ENCODE data around the gene HAO1. TPM values are rescaled to one million over a fixed set of nuclear protein-coding genes. Genes with fewer than 3 reads are reported as not detected.

HAO1 gene
- total RNA-seq, 2 donors from 2014 or later: not detected

DNA sequence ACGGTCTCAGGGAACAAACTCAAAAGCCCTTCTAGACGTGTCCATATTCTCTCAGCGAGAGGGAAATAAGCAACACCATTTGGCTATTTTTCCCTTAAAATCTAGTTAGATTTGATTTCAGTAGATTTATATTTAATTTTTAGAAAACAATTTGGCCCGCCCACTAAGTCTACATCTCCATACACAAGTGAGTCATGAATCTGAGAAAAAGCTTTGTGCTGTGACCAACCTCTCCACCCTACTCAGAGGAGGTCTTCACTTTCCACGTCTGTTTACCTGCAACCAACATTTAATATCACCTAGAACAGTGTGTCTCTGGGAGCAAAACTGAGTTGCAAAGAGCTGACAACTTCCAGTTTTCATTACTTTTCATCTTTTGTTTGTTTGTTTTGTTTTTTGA is 48.6 kb downstream of the HAO1 start:
- ATAC-seq: no peak
- Mint-ChIP-seq H3K27ac (peak overlapping the region in 1 of 2 donors; percentile 85), H3K9me3 (peaks cover 0 to 5% of the 10 kb centered on the region in 2 donors), H3K36me3 (peaks cover 0 to 5% of the 10 kb centered on the region in 2 donors)
- DNase-seq (ENCODE audit: low spot score in 2 of 2): no peak

DNA sequence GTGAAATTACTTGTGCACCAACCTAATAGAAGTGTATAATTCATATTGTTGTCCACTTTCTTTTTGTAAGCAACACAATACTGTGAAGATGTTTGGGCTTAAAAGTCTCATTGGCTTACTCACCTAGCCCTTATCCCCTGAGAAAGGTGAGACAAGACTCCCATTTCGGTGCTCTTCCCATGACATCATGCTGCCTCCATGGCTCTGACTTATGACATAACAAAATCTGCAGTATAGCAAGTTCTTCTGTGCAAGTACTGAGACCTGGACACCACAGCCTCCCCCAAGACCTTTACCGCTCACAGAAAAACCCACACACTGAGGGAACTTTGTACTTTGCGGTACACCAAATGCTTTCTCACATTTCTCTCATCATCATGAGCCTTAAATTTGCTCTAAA is 50.5 kb downstream of the HAO1 start:
- H3K9me3 Mint-ChIP-seq: peaks cover 0 to 4% of the 10 kb centered on the region in 2 donors
- no peak for ATAC-seq

DNA sequence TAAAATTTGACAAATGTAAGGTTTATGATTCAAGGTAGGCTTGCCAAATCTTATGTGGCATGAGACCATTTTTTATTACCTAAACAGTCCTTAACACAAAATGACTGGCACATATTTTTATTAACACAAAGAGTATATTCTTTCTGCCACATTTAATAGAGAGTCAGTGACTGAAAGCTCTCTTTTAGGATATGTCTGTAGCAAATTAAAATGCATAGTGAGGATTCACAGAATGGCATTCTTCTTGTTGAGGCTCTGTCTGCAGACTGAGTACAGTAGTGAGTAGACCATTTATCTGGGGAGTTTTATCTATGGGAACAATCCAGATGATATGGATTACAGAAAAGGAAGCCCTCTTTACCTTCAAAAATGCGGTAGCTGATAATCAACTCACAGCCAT is 56.5 kb downstream of the HAO1 start:
- Mint-ChIP-seq H3K27ac (no peak overlapping the region), H3K9me3 (no peaks in the 10 kb centered on the region), H3K36me3 (no peaks in the 10 kb centered on the region)
- no peak for ATAC-seq
- DNase-seq (ENCODE audit: low spot score in 2 of 2): no peak

More for the DNA sequence above, 50.5 kb downstream of the HAO1 start:
- H3K36me3 Mint-ChIP-seq: peaks cover 0 to 4% of the 10 kb centered on the region in 2 donors
- H3K27ac Mint-ChIP-seq: no peak overlapping the region
- DNase-seq (ENCODE audit: low spot score in 2 of 2): no peak

DNA sequence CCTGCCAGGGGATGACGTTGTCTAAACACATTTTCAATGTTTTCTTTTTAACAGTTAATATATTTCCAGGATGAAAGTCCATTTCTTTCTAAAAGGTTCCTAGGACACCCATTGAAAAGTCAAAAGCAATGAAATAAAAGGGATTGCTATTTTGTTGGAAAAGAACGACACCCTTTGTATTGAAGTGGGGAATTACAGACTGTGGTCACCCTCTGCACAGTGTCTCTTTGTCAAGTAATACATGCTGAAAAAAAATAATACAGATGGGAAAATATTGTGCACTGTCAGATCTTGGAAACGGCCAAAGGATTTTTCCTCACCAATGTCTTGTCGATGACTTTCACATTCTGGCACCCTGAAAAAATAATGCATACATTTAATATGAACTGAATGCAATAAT is 56.9 kb downstream of the HAO1 start:
- no peak overlapping the region for H3K27ac Mint-ChIP-seq
- H3K36me3 Mint-ChIP-seq: no peaks in the 10 kb centered on the region
- ATAC-seq: no peak

DNA sequence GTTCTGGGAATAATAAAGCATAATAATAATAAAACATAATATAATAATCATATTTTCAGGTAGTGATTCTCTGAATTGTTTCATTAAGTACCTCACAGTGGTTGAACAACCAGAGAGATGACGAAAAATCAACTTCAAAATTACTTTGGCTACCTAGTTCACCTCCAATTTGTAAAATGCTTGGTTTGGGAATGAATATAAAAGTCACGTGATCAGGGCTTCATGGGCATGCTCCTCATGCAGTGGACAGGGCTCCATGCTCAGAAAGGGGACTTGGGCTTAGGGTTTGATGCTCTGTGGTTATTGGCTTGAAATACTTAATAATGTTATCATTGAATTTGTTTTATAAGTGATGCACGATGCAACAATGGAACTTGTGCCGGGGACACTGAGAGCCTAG is 58.2 kb downstream of the HAO1 start:
- ATAC-seq: no peak
- Mint-ChIP-seq H3K9me3 (no peaks in the 10 kb centered on the region), H3K27ac (no peak overlapping the region), H3K36me3 (no peaks in the 10 kb centered on the region)
- no peak for DNase-seq (ENCODE audit: low spot score in 2 of 2)

More for the DNA sequence above, 56.9 kb downstream of the HAO1 start:
- no peaks in the 10 kb centered on the region for H3K9me3 Mint-ChIP-seq
- DNase-seq (ENCODE audit: low spot score in 2 of 2): no peak

DNA sequence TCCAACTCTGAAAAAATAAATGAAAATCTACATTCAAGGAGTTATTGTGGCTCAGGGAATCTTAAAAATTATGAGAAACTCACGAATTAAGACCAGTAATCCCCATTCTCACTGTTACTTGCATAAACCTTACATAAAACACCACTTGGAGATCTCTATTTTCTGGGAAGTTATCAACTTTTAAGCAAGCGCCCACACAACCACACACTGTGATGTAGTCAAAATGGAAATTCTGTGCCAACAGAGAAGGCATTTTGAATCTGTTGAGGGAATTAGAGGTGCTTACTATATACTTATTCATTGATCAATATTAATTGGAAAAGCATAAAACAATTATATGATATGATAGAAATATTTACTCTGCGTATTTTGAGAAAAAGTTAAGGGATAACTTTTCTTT is 58.7 kb downstream of the HAO1 start:
- Mint-ChIP-seq H3K27ac (no peak overlapping the region), H3K36me3 (no peaks in the 10 kb centered on the region), H3K9me3 (no peaks in the 10 kb centered on the region)
- DNase-seq (ENCODE audit: low spot score in 2 of 2) (no peak), ATAC-seq (no peak)

DNA sequence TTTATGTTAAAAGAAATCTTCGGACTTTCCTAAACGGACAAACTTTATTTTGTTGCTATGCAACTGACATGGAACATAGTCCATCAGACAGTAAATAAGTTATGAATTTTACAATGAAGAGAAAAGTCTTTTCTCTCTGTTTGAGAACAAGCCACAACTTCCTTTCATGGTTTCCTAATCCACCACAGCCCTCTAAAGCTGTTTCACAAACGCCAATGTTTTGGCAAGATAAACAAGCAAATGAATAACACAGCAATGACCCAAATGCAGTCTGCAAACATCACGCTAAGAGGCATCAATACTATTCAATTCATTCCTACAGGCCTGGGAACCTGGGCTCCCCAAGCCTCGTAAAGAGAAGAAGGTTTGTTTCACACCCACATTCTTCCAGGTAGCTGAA is 60.4 kb downstream of the HAO1 start:
- no peaks in the 10 kb centered on the region for H3K36me3 Mint-ChIP-seq
- DNase-seq (ENCODE audit: low spot score in 2 of 2): no peak
- ATAC-seq: no peak
- H3K9me3 Mint-ChIP-seq: no peaks in the 10 kb centered on the region
- H3K27ac Mint-ChIP-seq: no peak overlapping the region

DNA sequence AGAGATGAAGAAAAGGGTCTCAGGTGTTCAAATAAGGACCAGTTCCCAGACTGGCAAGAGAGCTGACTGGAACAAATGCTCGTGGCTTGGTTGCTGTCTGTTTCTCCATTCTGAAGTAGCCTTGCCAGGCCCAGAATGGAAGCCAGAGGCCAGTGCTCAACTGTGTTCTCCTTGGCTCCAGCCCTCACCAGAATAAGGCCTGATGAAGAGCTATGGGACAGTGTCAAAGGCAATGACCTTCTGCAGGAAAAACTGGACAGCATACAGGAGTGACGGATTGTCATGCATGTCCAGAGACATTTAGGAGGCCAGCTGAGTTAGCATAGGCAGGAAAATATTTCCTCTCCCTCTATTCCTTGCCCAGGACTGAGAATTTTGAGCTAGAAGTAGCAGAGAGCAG is 72.2 kb downstream of the HAO1 start:
- ATAC-seq: no peak
- no peak overlapping the region for H3K27ac Mint-ChIP-seq
- DNase-seq (ENCODE audit: low spot score in 2 of 2): no peak
- no peaks in the 10 kb centered on the region for H3K9me3 Mint-ChIP-seq
- H3K36me3 Mint-ChIP-seq: no peaks in the 10 kb centered on the region

DNA sequence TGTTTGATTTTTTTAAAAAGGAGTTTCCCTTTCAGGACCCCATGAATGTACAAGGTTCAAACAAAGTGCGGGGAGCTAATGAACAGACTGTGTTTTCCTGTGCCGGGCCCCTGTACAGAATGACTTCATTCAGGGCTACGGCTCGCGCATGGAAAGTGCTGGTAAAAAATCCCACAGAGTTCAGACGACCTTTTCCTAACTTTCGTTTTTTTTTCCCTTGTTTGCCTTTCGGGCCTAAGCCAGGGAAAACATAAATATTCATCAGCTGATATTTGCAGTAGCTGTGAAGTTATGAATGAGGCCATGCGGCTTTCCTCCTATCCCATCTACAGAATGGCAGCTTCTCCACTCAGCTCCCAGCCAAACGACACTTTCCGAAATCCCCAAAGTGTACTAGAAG is 74.0 kb downstream of the HAO1 start:
- H3K36me3 Mint-ChIP-seq: no peaks in the 10 kb centered on the region
- DNase-seq (ENCODE audit: low spot score in 2 of 2): no peak
- no peak for ATAC-seq
- H3K9me3 Mint-ChIP-seq: no peaks in the 10 kb centered on the region
- no peak overlapping the region for H3K27ac Mint-ChIP-seq

DNA sequence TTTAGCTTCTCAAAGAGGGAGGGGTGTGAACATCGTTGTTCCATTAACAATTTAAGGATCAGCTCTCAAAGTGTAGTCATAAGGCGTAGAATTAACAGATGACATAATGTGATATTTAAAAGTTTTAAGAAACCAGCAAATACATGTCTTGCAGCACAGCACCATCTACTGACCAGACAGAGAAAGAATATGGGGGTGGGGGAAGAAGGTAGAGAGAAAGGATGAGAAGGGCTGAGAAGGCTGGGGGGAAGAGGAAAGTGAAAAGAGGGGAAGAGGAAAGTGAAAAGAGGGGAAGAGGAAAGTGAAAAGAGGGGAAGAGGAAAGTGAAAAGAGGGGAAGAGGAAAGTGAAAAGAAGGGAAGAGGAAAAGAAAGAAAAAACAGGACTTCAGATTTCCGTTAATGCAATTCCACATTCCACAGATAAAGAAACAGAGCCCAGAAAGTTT is 80.9 kb downstream of the HAO1 start:
- Mint-ChIP-seq H3K27ac (no peak overlapping the region), H3K9me3 (peaks cover 0 to under 1% of the 10 kb centered on the region in 2 donors), H3K36me3 (no peaks in the 10 kb centered on the region)
- DNase-seq (ENCODE audit: low spot score in 2 of 2): no peak
- ATAC-seq: peak in 1 of 2 donors; percentile 38

DNA sequence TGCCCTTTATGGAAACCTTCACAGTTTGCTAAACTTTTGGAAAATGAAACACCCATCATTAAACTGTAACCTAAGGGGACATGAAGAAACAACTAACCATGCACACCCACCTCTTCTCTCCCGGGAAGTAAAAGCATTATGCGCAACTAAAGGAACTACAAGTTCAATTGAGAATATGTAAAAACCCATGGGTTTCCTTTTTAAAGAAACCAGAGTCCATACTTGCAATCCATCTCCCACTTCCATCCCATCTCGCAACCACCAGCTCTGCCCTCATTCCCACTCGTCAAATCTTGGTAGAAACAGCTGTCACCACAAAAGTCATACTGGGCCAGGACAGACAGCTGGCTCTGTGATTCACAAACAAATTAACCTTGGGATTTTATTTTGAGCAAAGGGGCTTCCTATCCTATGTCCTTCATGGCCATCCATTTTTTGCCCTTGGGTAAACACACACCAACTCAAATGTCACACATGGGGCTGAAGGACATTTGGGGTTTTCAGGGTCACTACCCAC is 81.5 kb downstream of the HAO1 start:
- no peak overlapping the region for H3K27ac Mint-ChIP-seq
- H3K9me3 Mint-ChIP-seq: peaks cover 0 to 4% of the 10 kb centered on the region in 2 donors
- ATAC-seq: no peak

DNA sequence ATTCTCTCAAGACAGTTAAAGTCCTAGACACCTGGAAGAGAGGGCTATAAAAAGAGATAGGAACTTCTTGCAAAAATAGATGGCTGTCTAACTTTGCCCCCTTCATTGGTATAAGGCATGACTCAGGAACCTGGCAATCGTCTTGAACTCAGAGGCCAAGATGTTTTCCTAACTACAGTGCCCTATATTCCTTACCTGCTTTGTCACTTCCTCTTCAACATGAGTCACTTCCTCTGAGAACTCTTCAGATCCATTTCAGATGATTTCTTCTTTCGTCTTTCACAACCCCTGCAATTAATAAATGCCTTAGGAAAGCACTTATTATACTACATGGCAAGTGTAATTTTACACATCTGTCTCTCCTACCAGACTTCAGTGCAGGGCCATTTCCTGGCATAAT is 83.5 kb downstream of the HAO1 start:
- Mint-ChIP-seq H3K9me3 (peaks cover 0 to 4% of the 10 kb centered on the region in 2 donors), H3K27ac (no peak overlapping the region), H3K36me3 (no peaks in the 10 kb centered on the region)
- ATAC-seq: no peak
- no peak for DNase-seq (ENCODE audit: low spot score in 2 of 2)

More for the DNA sequence above, 81.5 kb downstream of the HAO1 start:
- no peak for DNase-seq (ENCODE audit: low spot score in 2 of 2)
- no peaks in the 10 kb centered on the region for H3K36me3 Mint-ChIP-seq

DNA sequence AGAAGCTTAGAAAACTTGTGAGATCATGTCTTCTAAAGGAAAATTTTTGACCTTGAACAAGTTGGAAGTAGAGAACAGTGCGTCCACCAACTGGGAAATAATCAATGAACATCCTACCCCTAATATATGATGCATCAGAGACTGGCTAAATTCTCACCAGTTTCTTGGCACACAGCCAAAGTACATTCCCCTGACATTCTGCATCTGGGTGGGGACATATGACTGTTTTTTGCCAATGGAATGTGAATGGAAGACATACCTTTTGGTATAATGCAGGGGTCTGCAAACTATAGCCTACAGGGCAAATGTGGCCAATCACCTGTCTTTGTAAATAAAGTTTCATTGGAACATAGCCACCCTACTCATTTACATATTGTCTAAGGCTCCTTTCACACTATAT is 84.7 kb downstream of the HAO1 start:
- Mint-ChIP-seq H3K27ac (no peak overlapping the region), H3K9me3 (peaks cover 0 to 4% of the 10 kb centered on the region in 2 donors), H3K36me3 (no peaks in the 10 kb centered on the region)
- DNase-seq (ENCODE audit: low spot score in 2 of 2) (no peak), ATAC-seq (no peak)

DNA sequence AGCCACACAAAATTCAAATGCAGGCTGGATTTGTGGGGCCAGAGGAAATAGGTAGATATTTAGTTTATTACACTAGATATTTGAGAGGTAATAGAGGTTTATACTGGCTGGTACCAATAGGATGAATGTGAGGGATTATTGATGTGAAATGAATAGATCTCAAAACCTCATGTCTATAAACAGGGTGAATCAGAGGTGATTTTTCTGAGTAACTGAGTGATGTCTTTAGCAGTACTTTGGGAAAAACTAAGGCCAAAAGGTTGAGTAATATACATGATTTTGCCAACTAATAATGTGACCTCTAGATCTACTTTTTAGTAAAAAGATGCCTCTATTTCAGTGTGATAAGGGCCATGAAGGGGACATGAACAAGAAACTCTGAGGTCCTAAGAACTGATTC is 86.8 kb downstream of the HAO1 start:
- no peak for ATAC-seq
- H3K36me3 Mint-ChIP-seq: no peaks in the 10 kb centered on the region
- H3K27ac Mint-ChIP-seq: no peak overlapping the region
- no peak for DNase-seq (ENCODE audit: low spot score in 2 of 2)
- H3K9me3 Mint-ChIP-seq: peaks cover 0 to 8% of the 10 kb centered on the region in 2 donors

DNA sequence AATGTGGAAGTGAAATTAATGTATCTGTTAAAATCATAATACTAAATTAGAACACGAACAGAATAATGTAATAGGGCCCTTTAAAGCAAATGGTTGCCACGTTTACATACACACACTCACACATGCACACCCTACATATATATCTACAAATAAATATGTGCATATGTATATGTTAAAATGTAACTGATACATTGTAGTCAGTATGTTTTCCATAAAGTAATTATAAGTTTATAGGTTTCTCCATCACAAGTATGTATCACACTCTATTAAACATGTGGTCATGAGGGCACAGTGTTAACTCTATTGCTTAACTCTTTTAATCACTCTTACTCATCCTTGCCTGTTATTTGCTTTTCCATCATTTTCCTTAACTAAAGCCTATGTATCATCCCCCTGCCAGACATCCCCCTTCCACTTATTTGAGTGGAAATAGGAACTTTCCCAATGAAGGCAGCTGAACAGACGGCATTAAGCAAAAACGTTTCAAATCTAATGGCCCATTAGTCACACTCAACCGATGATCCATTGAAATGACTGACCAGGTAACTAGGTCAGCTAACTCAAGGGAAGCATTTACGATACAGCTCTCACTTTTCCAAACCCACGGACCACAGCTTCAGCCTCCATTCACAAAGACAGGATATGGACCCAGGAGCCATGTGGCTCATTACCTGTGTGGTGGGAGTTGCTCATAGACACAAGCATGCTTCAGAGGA is 89.3 kb downstream of the HAO1 start:
- ATAC-seq: no peak
- H3K27ac Mint-ChIP-seq: no peak overlapping the region
- H3K9me3 Mint-ChIP-seq: peaks cover 0 to 8% of the 10 kb centered on the region in 2 donors
- no peaks in the 10 kb centered on the region for H3K36me3 Mint-ChIP-seq
- no peak for DNase-seq (ENCODE audit: low spot score in 2 of 2)

DNA sequence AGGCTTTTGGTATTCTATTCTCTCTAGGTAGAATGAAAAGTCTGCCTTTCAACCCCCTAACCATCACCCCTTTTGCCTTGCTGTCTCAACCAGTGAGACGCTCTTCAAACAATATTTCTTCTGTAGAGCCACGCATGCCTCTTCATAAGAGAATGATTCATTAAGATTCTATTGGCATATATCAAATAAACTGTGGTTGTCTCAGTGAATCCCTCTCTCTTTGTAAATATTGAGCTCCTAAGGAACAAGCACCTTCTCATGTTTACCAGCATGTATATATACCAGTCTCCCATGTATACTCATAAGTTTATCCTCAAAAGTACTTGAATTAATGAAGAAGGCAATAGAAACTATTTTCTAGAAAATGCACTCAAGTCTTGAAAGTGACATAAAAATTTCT is 90.6 kb downstream of the HAO1 start:
- Mint-ChIP-seq H3K27ac (no peak overlapping the region), H3K9me3 (peaks cover 0 to 8% of the 10 kb centered on the region in 2 donors), H3K36me3 (no peaks in the 10 kb centered on the region)
- ATAC-seq (no peak), DNase-seq (ENCODE audit: low spot score in 2 of 2) (no peak)

DNA sequence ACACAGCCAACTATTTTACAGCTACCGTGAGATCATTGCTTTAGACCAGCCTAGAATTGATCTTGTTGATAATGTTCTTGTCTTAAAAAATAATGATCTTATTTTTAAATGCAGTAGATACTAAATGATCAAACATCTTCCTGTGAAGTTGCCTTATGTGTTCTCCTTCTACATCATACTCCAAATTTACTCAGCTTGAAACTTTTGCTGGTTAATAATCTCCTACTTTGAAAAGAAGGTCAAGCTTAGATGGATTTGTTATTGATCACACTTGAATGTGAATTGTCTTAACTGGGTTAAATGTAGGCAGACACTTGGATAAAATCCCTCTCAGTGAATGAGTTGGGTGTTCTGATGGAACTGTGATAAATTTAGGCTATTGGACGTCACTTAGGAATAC is 91.9 kb downstream of the HAO1 start:
- DNase-seq (ENCODE audit: low spot score in 2 of 2): no peak
- Mint-ChIP-seq H3K27ac (no peak overlapping the region), H3K36me3 (no peaks in the 10 kb centered on the region), H3K9me3 (peaks cover 0 to 4% of the 10 kb centered on the region in 2 donors)
- no peak for ATAC-seq

DNA sequence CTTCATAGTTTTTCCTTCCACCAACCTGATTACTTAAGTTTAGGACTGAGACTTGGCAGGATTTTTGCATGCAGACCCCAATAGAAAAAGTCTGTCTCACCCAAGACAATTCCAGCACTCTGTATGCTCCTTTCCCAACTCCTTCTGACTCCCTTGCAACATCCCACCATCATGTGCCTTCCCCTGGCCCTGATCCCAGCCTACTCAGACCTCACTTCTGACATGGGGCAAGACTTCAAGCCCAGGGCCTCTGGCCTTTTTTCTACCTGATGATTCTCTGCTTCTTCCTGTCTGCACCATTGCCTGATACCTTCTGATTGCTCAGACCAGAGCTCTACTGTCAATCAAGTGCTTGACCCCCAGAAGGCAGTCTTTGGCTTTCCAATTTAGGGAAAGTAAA is 96.6 kb downstream of the HAO1 start:
- no peak for DNase-seq (ENCODE audit: low spot score in 2 of 2)
- Mint-ChIP-seq H3K27ac (no peak overlapping the region), H3K9me3 (peaks cover 0 to 10% of the 10 kb centered on the region in 2 donors), H3K36me3 (no peaks in the 10 kb centered on the region)
- no peak for ATAC-seq

All from activated naive CD4-positive, alpha-beta T cell treated with anti-CD3 and anti-CD28 coated beads, Interleukin-2, amount 50 U/mL, for 72 hours (primary cell).